Endothelial cell of hepatic sinusoid (primary cell): ENCODE data around the gene MEAK7.

Experiments
- in situ Hi-C: cut with HindIII; loops from 2 replicates; pipeline ENCODE4 v1.10.0; 2017; ENCODE audit warnings: low sequenced_read_pairs

MEAK7 gene

GRCh38 chr16:84476401-84476800 lies 28.1 kb downstream of the MEAK7 start:
- in situ Hi-C loops: no loop called here

- in situ Hi-C loops: no loop called here
Observed at GRCh38 chr16:84475643-84476240, 28.7 kb downstream of the MEAK7 start.

GRCh38 chr16:84471966-84472365 lies 32.5 kb downstream of the MEAK7 start:
- in situ Hi-C loops: no loop called here

- in situ Hi-C loops: no loop called here
Observed at GRCh38 chr16:84471316-84471715, 33.1 kb downstream of the MEAK7 start.

DNA sequence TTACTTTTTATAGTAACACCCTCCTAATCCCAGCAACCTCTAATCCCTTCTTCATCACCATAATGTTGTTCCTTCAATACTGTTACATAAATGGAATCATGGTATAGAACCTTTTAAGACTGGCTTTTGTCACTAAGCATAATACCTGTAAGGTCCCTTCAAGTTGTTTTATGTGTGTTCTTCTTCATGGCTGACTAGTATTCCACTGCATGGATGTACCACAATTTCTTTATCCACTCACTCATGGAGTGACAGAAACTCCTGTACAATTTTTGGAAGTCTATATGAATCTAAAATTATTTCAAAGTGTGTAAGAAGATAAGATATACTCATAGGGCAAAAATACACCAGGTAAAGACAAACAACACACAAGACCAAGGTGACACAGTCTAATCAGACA lies 36.8 kb downstream of the MEAK7 start:
- in situ Hi-C loops: loop anchor here (10.0 kb wide), 1 partner anchor 173 kb away; the partner anchor contains the start of gene WFDC1

GRCh38 chr16:84467256-84467655 lies 37.2 kb downstream of the MEAK7 start:
- in situ Hi-C loops: loop anchor here (10.0 kb wide), 1 partner anchor 172 kb away; the partner anchor contains the start of gene WFDC1

DNA sequence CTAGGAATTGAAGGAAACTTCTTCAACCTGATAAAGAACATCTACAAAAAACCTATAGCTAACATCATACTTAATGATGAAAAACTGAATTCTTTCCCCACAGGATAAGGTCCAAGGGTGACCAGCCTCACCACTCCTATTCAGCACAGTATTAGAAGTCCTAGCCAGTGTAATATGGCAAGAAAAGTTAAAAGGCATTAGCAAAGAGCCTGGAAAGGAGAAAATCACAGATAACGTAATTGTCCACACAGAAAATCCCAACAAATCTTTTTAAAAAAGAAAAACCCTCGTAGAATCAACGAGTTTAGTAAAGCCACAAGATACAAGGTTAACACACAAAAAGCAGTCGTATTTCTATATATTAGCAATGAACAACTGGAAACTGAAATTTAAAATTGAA lies 37.8 kb downstream of the MEAK7 start:
- in situ Hi-C loops: loop anchor here (10.0 kb wide), 1 partner anchor 172 kb away; the partner anchor contains the start of gene WFDC1

DNA sequence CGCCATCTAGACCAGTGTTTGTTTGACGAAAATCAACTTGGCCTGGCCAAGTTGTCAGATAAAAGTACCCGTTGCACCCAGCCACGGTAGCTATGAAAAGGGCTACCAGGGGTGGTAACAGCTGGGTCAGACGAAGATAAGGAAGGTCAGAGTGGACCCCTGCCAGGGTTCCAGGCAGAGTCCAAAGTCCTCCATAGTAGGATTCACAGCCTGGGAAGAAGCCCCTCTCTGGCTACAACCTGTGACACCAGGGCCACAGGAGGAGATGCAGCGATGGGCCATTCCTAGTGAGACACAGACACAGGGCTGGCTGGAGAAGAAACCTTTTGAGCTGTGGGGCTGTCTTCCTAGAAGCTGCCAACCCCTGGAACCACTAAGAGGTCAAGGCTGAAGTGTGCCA lies 39.3 kb downstream of the MEAK7 start:
- in situ Hi-C loops: loop anchor here (10.0 kb wide), 1 partner anchor 170 kb away; the partner anchor contains the start of gene WFDC1

DNA sequence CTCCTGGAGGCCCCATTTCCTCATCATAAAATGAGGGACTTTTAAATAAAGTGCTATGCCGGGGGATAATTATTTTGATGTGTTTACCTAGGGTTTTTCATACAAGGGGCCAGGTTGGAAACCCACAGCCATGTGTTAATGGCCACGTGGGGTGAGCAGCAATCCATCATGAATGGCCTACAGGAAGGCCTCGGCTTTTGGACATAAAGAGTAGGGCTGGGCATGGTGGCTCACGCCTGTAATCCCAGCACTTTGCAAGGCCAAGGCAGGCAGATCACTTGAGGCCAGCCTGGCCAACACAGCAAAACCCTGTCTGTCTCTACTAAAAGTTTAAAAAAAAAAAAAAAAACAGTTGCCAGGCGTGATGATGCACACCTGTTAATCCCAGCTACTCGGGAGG lies 40.3 kb downstream of the MEAK7 start:
- in situ Hi-C loops: loop anchor here (10.0 kb wide), 1 partner anchor 169 kb away; the partner anchor contains the start of gene WFDC1

DNA sequence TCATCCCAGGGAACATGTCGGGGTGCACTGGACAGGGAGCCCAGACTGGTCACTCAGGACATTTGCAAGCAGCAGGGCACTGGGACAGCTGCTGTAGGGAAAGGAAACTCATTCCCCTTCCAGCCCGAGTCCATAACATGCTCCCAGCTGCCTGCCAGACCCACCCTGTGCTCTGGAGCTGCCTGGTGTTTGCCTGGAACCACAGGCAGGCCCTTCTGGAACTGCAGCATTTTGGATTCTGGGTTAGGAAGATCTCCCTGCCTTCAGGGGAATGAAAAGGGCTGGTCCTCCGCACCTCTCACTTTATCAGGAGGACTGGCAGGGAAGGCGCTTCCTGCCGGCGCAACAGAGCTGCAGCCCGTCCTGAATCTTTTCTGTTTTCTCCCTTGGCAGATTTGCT lies 41.2 kb downstream of the MEAK7 start:
- in situ Hi-C loops: loop anchor here (10.0 kb wide), 1 partner anchor 168 kb away; the partner anchor contains the start of gene WFDC1

DNA sequence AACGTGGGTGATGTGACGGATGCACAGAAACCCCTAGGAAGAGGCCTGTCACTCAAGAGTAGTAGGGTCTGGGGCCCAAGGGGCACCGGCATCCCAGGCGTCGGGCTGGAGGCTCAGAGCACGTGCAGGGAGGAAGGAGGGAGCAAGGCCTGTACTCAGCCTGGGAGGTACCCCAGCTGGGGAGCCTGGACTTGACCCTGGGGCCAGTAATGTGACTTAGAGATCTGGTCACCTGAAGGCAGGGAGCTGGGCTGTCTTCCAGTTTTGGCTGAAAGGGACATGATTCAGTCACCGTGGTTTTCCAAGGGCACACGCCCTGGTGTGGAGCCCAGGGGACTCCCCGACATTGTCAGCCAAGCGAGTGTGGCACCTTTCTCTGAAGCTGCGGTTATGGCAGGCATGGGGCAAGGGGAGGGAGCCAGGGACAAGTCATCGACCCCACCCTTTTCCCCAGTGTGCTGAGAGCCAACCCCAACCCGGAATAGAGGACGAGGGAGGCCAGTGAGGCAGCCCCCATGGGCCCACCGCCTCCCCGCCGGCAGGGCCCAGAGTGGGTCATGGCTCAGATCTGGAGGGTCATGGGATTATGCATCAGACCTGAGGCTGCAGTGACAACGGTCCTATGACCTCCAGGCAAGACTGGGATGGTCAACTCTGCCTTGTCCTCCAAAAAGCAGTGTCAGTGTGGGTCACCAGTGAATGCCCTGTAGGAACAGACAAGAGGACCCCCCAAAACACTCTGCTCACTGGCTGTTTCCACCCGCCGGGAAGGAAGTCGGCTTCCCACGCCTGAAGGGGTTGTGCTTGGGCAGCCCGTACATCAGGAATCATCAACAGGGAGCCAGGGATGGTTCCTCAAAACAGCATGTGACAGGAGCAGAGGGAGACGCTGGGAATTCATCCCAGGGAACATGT lies 41.9 kb downstream of the MEAK7 start:
- in situ Hi-C loops: loop anchor here (10.0 kb wide), 1 partner anchor 168 kb away; the partner anchor contains the start of gene WFDC1

DNA sequence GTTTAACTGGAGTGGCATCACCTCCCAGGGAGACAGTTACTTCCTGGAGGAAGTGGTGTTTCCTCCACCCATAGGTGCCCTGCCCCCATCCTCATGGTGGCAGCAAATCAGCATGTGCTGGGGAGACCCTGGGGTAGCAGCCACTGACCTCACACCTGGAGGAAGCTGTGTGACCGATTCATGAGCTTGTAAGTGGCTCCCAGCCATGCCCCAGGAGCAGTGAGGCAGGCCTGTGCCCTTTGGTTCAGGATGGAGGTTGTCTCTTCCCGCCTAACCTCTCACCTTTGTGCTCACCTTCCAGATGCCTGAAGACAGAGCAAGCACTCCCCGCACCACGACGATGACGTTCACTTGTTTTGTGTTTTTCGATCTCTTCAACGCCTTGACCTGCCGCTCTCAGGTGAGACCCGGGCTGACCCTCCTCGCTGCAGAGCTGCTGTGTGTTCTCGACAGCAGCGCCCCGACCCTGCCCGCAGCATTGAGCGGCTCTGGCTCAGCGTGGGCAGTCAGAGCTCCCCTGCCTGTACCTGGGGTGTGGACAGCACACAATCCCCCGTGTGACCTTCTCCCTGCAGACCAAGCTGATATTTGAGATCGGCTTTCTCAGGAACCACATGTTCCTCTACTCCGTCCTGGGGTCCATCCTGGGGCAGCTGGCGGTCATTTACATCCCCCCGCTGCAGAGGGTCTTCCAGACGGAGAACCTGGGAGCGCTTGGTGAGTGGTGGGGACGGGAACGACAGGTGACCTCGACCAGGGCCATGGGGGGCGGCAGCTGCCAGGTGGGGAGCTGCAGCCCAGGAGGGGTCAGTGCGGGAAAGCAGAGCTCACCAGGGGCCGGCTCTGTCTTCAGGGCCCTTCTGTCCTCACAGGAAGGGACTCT lies 42.8 kb downstream of the MEAK7 start:
- in situ Hi-C loops: loop anchor here (10.0 kb wide), 1 partner anchor 167 kb away; the partner anchor contains the start of gene WFDC1

DNA sequence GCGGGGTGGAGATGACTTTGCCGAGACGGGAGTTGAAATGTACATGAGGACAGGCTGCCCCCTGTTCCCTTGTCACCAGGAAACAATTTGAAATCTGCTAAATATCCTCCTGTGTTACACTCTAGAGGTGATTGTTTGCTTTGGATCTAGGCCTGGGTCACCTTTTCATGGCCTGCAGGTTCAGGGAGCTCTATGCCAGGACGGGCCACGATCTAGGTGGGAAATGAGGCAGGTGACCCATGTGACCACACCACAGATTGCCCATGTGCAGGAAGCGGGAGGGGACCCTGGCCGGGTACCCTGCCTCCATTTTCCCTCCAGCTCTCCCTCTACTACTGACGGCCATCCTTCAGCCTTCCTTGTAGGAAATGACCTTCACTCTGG lies 43.4 kb downstream of the MEAK7 start:
- in situ Hi-C loops: loop anchor here (10.0 kb wide), 1 partner anchor 166 kb away; the partner anchor contains the start of gene WFDC1

DNA sequence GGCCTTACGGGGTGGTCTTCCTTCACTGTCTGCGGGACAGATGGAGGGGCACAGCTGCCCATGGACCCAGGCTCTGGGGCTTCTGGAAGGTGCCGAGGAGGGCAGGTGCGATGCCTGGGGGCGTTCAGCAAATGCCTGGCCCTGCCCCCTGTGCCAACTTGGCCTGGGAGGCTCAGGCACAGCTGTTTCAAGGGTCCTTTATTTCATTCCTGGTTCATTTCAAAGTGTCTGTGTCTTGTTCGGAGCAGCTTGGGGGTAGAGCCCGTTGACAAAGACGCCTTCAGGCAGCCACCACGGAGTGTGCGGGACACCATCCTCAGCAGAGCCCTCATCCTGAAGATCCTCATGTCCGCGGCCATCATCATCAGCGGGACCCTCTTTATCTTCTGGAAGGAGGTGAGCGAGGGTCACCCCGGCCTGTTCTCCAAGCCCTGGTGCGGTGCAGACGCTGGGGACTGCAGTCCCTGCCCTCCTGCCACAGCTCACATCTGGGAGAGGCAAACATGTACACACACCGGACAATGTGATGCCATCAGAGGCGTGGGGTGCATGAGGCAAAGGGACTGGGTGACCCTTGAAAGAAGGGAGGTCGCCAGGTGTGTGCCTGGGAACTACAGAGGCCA lies 43.9 kb downstream of the MEAK7 start:
- in situ Hi-C loops: loop anchor here (10.0 kb wide), 1 partner anchor 166 kb away; the partner anchor contains the start of gene WFDC1

- in situ Hi-C loops: loop anchor here (10.0 kb wide), 1 partner anchor 165 kb away; the partner anchor contains the start of gene WFDC1
Observed at GRCh38 chr16:84459941-84460405, 44.5 kb downstream of the MEAK7 start.

DNA sequence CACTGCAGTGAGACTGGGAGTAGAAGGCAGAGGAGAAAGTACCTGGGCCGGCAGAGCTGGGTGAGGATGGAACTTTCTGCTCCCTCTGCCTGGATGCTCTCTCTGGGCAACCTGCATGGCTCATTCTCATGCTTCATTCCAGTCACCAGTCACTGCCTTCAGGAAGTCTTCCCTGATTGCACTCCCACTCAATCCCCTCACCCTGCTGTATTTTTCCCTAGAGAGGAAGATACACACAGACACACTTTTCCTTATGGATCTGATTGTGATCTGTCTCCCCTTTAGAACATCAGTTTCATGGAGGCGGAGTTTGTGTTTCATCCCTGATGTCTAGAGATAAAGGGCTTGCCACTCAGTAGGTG lies 44.9 kb downstream of the MEAK7 start:
- in situ Hi-C loops: no loop called here

GRCh38 chr16:84458606-84459532 lies 45.6 kb downstream of the MEAK7 start:
- in situ Hi-C loops: no loop called here

- in situ Hi-C loops: no loop called here
Observed at GRCh38 chr16:84455031-84455430, 49.4 kb downstream of the MEAK7 start.
